HEK293 (cell line): ENCODE data around the gene SSPN.
A peak's percentile ranks its signal among the peaks of the same experiment; 100 is the strongest.

ENCODE experiments used
- BCL11B ChIP-seq: fragments of 450-650 bp; formaldehyde crosslinking; IDR thresholded peaks from 2 replicates; pipeline ENCODE4 v1.5.1; 2016; ENCODE audit warnings: low read depth, missing biosample characterization, missing genetic modification characterization
- GLIS2 ChIP-seq: fragments of 450-650 bp; formaldehyde crosslinking; IDR thresholded peaks from 2 replicates; pipeline ENCODE4 v1.5.1; 2016; ENCODE audit warnings: missing biosample characterization, missing genetic modification characterization
- KLF10 ChIP-seq: fragments of 450-650 bp; IDR thresholded peaks from 2 replicates; pipeline ENCODE4 v1.5.1; 2018; ENCODE audit warnings: missing biosample characterization, mild to moderate bottlenecking, missing genetic modification characterization
- TRIM28 ChIP-seq: IDR thresholded peaks from 2 replicates; pipeline ENCODE4 v1.6.1; 2011; ENCODE audit warnings: low read length, control low read depth, borderline replicate concordance
- ZBTB20 ChIP-seq: fragments of 450-650 bp; formaldehyde crosslinking; IDR thresholded peaks from 2 replicates; pipeline ENCODE4 v1.5.1; 2016; ENCODE audit warnings: missing biosample characterization, missing genetic modification characterization
- ZBTB48 ChIP-seq: fragments of 450-650 bp; formaldehyde crosslinking; IDR thresholded peaks from 2 replicates; pipeline ENCODE4 v1.5.1; 2016; ENCODE audit warnings: missing biosample characterization, missing genetic modification characterization
- ZNF157 ChIP-seq: fragments of 450-650 bp; formaldehyde crosslinking; IDR thresholded peaks from 2 replicates; pipeline ENCODE4 v1.5.1; 2016; ENCODE audit warnings: missing biosample characterization, missing genetic modification characterization
- ZNF2 ChIP-seq: fragments of 450-650 bp; formaldehyde crosslinking; IDR thresholded peaks from 2 replicates; pipeline ENCODE4 v1.5.1; 2016; ENCODE audit warnings: missing biosample characterization, missing genetic modification characterization
- ZNF248 ChIP-seq: fragments of 450-650 bp; formaldehyde crosslinking; IDR thresholded peaks from 2 replicates; pipeline ENCODE4 v1.5.1; 2017; ENCODE audit warnings: missing biosample characterization, missing genetic modification characterization
- ZNF302 ChIP-seq: fragments of 450-650 bp; formaldehyde crosslinking; IDR thresholded peaks from 2 replicates; pipeline ENCODE4 v1.5.1; 2016; ENCODE audit warnings: missing biosample characterization, missing genetic modification characterization, low read depth
- ZNF324 ChIP-seq: fragments of 450-650 bp; formaldehyde crosslinking; IDR thresholded peaks from 2 replicates; pipeline ENCODE4 v1.5.1; 2016; ENCODE audit warnings: missing biosample characterization, missing genetic modification characterization
- ZNF521 ChIP-seq: fragments of 450-650 bp; formaldehyde crosslinking; IDR thresholded peaks from 2 replicates; pipeline ENCODE4 v1.5.1; 2017; ENCODE audit warnings: missing biosample characterization, mild to moderate bottlenecking, missing genetic modification characterization
- ZNF549 ChIP-seq: fragments of 450-650 bp; IDR thresholded peaks from 2 replicates; pipeline ENCODE4 v1.5.1; 2018; ENCODE audit warnings: missing biosample characterization, missing genetic modification characterization, mild to moderate bottlenecking, inconsistent platforms, moderate library complexity
- ZNF624 ChIP-seq: fragments of 450-650 bp; formaldehyde crosslinking; IDR thresholded peaks from 2 replicates; pipeline ENCODE4 v1.5.1; 2017; ENCODE audit warnings: missing biosample characterization, missing genetic modification characterization
- ZNF664 ChIP-seq: fragments of 450-650 bp; formaldehyde crosslinking; IDR thresholded peaks from 2 replicates; pipeline ENCODE4 v1.5.1; 2016; ENCODE audit warnings: missing biosample characterization, missing genetic modification characterization
- ZNF747 ChIP-seq: fragments of 450-650 bp; formaldehyde crosslinking; IDR thresholded peaks from 2 replicates; pipeline ENCODE4 v1.5.1; 2016; ENCODE audit warnings: missing biosample characterization, missing genetic modification characterization
- ZSCAN30 ChIP-seq: fragments of 450-650 bp; IDR thresholded peaks from 2 replicates; pipeline ENCODE4 v1.5.1; 2018; ENCODE audit warnings: missing biosample characterization, mild to moderate bottlenecking, missing genetic modification characterization, moderate library complexity
- TF ChIP-seq, protein P1 (sequence below): fragments of 450-650 bp; formaldehyde crosslinking; IDR thresholded peaks from 2 replicates; pipeline ENCODE4 v1.5.0; 2017; ENCODE audit warnings: missing biosample characterization, missing genetic modification characterization, borderline replicate concordance
- TF ChIP-seq, protein P2 (sequence below): fragments of 450-650 bp; formaldehyde crosslinking; IDR thresholded peaks from 2 replicates; pipeline ENCODE4 v1.5.1; 2016; ENCODE audit warnings: missing biosample characterization, missing genetic modification characterization
- TF ChIP-seq, protein P3 (sequence below): fragments of 450-650 bp; formaldehyde crosslinking; IDR thresholded peaks from 2 replicates; pipeline ENCODE4 v1.5.1; 2017; ENCODE audit warnings: missing biosample characterization, missing genetic modification characterization
- TF ChIP-seq, protein P4 (sequence below): fragments of 450-650 bp; formaldehyde crosslinking; conservative IDR thresholded peaks from 2 replicates; pipeline ENCODE4 v1.5.1; 2016; ENCODE audit warnings: low read depth, missing biosample characterization, missing genetic modification characterization
- TF ChIP-seq, protein P5 (sequence below): fragments of 450-650 bp; formaldehyde crosslinking; IDR thresholded peaks from 2 replicates; pipeline ENCODE4 v1.5.1; 2016; ENCODE audit warnings: missing biosample characterization, missing genetic modification characterization

Gene SSPN

DNA sequence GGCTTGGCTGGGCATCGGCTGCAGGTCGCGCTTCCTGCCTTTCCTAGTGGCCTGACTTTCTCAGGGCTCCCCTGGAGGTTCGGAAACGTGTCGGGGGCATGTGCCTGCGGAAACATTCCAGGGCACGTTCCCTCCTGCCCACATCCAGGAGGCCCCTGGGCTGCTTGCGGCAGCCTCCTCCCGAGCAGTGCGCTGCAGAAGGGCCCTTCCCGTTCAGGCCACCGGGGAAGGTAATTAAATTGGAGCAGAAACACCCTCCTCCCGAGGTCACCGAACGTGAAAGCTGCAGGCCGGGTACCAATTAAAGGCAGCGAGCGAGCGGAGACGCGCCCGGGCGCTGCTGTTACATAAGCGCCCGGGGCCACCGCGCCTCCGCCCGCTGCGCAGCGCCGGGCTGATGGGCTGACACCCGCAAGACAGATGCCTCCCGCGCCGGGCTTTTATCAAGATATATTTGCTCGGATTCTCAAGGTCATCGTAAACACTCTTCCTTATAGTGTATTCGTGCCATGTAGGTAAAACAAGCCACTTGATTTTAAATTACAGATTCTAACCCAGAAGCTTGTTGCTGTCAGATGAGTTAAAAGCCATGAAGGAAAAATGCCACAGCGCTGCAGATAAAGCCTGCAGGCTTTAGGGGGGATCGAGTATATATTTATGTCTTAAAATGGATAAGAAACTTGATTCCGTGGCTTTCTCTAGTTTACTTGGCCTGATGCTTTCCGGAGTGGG, 31.4 kb downstream of the SSPN start (continued):
- TF ChIP-seq, protein P1, sequence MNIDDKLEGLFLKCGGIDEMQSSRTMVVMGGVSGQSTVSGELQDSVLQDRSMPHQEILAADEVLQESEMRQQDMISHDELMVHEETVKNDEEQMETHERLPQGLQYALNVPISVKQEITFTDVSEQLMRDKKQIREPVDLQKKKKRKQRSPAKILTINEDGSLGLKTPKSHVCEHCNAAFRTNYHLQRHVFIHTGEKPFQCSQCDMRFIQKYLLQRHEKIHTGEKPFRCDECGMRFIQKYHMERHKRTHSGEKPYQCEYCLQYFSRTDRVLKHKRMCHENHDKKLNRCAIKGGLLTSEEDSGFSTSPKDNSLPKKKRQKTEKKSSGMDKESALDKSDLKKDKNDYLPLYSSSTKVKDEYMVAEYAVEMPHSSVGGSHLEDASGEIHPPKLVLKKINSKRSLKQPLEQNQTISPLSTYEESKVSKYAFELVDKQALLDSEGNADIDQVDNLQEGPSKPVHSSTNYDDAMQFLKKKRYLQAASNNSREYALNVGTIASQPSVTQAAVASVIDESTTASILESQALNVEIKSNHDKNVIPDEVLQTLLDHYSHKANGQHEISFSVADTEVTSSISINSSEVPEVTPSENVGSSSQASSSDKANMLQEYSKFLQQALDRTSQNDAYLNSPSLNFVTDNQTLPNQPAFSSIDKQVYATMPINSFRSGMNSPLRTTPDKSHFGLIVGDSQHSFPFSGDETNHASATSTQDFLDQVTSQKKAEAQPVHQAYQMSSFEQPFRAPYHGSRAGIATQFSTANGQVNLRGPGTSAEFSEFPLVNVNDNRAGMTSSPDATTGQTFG (tag by site-specific recombination): no peak
- TF ChIP-seq ZNF747 (tag by site-specific recombination) (no peak), BCL11B (no peak), TRIM28 (peak; percentile 60; the same call in 1 of the 2 replicates), KLF10 (tag by site-specific recombination) (peak; percentile 34; the same call in 1 of the 2 replicates), ZNF624 (tag by site-specific recombination) (no peak), ZNF248 (tag by site-specific recombination) (no peak), ZNF2 (tag by site-specific recombination) (peak; percentile 43; the same call in 1 of the 2 replicates), ZBTB20 (tag by site-specific recombination) (peak; percentile 94), ZNF549 (tag by site-specific recombination) (no peak), ZNF324 (tag by site-specific recombination) (no peak), ZNF664 (tag by site-specific recombination) (no peak), GLIS2 (peak; percentile 74), ZNF302 (no peak), ZNF521 (tag by site-specific recombination) (no peak), ZSCAN30 (peak; percentile 78), ZBTB48 (peak; percentile 82), ZNF157 (tag by site-specific recombination) (no peak)
- TF ChIP-seq, protein P2, sequence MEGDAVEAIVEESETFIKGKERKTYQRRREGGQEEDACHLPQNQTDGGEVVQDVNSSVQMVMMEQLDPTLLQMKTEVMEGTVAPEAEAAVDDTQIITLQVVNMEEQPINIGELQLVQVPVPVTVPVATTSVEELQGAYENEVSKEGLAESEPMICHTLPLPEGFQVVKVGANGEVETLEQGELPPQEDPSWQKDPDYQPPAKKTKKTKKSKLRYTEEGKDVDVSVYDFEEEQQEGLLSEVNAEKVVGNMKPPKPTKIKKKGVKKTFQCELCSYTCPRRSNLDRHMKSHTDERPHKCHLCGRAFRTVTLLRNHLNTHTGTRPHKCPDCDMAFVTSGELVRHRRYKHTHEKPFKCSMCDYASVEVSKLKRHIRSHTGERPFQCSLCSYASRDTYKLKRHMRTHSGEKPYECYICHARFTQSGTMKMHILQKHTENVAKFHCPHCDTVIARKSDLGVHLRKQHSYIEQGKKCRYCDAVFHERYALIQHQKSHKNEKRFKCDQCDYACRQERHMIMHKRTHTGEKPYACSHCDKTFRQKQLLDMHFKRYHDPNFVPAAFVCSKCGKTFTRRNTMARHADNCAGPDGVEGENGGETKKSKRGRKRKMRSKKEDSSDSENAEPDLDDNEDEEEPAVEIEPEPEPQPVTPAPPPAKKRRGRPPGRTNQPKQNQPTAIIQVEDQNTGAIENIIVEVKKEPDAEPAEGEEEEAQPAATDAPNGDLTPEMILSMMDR (tag by site-specific recombination): peak; percentile 31; the same call in 1 of the 2 replicates
- TF ChIP-seq, protein P3, sequence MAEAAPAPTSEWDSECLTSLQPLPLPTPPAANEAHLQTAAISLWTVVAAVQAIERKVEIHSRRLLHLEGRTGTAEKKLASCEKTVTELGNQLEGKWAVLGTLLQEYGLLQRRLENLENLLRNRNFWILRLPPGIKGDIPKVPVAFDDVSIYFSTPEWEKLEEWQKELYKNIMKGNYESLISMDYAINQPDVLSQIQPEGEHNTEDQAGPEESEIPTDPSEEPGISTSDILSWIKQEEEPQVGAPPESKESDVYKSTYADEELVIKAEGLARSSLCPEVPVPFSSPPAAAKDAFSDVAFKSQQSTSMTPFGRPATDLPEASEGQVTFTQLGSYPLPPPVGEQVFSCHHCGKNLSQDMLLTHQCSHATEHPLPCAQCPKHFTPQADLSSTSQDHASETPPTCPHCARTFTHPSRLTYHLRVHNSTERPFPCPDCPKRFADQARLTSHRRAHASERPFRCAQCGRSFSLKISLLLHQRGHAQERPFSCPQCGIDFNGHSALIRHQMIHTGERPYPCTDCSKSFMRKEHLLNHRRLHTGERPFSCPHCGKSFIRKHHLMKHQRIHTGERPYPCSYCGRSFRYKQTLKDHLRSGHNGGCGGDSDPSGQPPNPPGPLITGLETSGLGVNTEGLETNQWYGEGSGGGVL (tag by site-specific recombination): no peak
- TF ChIP-seq, protein P4, sequence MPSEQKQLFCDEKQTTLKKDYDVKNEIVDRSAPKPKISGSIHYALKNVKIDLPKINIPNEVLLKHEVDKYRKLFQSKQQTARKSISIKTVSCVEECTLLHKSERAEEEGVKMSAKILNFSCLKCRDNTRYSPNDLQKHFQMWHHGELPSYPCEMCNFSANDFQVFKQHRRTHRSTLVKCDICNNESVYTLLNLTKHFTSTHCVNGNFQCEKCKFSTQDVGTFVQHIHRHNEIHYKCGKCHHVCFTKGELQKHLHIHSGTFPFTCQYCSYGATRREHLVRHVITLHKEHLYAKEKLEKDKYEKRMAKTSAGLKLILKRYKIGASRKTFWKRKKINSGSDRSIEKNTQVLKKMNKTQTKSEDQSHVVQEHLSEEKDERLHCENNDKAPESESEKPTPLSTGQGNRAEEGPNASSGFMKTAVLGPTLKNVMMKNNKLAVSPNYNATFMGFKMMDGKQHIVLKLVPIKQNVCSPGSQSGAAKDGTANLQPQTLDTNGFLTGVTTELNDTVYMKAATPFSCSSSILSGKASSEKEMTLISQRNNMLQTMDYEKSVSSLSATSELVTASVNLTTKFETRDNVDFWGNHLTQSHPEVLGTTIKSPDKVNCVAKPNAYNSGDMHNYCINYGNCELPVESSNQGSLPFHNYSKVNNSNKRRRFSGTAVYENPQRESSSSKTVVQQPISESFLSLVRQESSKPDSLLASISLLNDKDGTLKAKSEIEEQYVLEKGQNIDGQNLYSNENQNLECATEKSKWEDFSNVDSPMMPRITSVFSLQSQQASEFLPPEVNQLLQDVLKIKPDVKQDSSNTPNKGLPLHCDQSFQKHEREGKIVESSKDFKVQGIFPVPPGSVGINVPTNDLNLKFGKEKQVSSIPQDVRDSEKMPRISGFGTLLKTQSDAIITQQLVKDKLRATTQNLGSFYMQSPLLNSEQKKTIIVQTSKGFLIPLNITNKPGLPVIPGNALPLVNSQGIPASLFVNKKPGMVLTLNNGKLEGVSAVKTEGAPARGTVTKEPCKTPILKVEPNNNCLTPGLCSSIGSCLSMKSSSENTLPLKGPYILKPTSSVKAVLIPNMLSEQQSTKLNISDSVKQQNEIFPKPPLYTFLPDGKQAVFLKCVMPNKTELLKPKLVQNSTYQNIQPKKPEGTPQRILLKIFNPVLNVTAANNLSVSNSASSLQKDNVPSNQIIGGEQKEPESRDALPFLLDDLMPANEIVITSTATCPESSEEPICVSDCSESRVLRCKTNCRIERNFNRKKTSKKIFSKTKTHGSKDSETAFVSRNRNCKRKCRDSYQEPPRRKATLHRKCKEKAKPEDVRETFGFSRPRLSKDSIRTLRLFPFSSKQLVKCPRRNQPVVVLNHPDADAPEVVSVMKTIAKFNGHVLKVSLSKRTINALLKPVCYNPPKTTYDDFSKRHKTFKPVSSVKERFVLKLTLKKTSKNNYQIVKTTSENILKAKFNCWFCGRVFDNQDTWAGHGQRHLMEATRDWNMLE (tag by site-specific recombination): 0 out of 2 replicates have a peak, but pooled peaks have one; percentile 25
- TF ChIP-seq, protein P5, sequence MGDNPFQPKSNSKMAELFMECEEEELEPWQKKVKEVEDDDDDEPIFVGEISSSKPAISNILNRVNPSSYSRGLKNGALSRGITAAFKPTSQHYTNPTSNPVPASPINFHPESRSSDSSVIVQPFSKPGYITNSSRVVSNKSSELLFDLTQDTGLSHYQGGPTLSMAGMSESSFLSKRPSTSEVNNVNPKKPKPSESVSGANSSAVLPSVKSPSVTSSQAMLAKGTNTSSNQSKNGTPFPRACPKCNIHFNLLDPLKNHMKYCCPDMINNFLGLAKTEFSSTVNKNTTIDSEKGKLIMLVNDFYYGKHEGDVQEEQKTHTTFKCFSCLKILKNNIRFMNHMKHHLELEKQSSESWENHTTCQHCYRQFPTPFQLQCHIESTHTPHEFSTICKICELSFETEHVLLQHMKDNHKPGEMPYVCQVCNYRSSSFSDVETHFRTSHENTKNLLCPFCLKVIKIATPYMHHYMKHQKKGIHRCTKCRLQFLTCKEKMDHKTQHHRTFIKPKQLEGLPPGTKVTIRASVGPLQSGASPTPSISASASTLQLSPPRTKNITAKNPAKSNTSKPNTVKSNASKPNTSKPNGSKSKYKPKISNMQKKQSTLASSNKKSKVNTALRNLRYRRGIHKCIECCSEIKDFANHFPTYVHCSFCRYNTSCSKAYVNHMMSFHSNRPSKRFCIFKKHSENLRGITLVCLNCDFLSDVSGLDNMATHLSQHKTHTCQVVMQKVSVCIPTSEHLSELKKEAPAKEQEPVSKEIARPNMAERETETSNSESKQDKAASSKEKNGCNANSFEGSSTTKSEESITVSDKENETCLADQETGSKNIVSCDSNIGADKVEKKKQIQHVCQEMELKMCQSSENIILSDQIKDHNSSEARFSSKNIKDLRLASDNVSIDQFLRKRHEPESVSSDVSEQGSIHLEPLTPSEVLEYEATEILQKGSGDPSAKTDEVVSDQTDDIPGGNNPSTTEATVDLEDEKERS (tag by site-specific recombination): no peak
